ENCODE measurements around the gene NACA.

Gene NACA

DNA sequence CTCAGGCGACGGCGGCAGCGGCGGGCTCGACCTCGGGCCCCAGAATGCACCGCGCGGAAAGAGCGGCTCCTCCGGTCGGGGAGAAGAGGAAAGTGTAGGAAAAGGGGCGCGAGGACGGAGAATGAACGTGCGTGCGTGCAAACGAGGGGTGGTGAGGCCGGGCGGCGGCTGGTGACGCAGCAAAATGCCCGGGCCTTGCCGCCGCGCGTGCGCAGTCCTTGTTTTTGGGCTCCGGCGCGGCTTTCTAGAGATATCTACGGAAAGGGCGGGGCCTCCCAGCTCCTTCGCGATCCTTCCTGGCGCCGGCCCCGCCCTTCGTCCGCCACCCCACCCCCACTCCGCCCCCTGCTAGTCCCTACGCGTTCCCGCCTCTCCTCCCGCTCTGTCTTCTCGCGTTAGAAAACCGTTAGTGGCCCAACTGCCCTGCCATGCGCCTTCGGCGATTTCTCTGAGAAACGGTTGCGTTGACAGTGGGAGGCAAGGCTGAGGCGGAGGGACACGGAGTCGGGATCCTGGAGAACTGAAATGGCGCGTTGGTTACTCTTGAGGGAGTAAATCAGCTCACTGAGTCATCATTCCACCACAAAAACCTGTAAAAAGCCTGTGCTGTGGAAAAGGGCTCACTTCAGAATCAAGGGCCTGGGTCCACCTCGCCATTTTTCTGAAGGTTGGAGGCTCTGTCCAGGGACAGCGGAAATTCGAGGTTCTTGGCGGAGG is 36.8 kb downstream of the NACA start, which contains the start of gene PTGES3:
TSS of gene PTGES3 (minus strand) at position 156 of the 717 bp plus-strand sequence. CDS start 285 bp downstream, outside the sequence.
- DNase-seq (ENCODE audit: low read depth in 2 of 2), result peak; percentile 96

DNA sequence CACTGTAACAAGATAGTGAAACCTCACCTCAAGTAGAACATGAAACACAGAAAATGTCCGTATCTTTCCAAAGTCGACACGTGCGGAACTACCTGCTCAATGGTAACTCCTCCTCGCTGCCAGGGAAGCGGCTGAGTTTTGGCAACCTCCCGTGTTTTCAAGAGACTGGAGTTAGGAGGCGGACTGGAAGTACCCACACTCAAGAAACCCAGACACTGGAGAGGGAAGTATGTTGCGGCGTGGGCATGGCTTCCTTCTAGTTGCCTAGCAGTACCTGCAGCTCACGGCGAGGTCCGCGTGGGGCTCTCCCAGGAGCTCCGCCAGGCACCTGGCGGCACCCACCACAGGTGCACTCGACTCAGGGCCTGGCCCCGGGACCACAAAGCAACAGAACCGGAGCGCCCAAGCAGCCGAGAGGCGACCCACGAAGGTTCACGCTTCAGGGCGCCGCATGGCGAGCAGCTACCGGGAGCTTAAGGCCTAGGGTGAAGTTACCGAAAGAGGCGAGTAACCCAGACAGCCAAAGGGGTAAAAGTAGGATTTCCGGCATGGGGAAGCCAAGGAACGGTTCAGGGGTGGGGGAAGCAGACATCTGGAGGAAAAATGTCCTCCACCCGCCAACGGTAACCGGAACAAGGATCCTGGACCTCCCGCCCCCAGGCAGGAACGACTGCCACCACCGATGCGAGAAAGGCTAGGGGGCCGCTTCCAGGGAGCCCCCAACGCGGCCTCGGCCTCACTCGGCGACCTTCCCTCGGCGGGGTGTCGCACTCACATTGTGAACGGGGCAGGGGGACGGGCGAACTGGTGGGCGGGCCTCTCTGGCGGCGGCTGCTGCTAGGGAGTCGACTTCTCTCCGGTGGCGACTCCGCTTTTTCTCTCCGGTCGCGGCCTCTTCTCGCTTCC is 37.6 kb downstream of the NACA start:
- DNase-seq (ENCODE audit: low read depth in 2 of 2), result peak; percentile 47 to 49

DNA sequence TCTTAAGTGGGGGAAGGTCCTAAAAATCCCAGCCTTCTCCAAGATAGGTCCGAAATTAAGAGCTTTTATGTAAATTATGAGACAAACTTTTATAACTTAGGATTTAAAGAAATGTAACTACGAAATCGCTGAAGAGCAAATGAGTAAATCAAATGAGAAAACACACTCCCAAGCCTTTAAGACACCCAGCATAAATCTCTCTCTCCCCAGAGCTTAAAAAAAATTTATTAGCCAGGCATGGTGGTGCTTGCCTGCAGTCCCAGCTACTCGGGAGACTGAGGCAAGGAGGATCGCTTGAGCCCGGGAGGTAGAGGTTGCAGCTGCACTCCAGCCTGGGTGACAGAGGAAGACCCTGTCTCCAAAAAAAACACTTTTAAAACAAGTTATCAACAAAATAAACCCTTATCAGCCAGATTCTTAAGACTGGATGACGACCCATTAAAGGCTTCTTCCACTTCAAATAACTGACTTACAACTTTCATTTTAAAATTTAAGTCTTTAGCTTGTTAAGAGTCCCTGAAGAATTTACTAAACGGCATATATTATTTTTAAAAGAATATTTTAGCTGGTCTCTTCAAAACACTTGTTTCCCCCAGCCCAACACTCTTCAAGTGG is 40.2 kb downstream of the NACA start:
- DNase-seq (ENCODE audit: low read depth in 2 of 2), result no peak

DNA sequence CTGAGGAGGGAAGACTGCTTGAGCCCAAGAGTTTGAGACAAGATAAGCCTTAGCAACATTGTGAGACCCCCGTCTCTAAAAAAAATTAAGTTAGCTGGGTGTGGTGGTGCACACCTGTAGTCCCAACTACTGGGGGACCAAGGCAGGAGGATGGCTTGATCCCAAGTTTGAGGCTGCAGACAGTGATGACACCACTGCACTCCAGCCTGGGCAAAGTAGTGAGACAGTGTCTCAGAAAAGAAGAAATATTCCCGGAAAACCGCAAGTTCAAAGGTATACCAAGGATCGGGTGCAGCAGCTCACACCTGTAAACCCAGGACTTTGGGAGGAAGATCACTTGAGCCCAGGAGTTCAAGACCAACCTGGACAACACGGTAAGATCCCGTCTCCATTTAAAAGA is 42.8 kb downstream of the NACA start:
- DNase-seq (ENCODE audit: low read depth in 2 of 2), result no peak

DNA sequence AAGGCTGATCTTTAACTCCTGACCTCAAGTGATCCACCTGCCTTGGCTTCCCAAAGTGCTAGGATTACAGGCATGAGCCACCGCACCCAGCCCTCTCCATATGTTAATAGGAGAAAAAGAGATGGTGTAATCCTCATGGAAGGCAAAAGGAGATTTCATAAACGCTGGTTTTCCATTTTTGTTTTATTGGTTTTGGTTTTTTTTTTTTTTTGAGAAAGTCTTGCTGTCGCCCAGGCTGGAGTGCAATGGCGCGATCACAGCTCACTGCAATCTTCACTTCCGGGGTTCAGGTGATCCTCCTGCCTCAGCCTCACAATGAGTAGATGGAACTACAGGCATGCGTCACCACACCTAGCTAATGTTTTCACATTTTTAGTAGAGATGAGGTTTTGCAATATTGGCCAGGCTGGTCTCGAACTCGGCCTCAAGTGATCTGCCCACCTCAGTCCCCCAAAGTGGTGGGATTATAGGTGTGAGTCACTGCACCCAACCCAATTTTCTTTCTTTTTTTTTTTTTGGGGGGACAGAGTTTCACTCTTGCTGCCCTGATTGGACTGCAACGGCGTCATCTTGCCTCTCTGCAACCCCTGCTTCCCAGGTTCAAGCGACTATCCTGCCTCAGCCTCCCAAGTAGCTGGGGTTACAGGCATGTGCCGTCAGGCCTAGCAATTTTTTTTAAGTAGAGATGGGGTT is 45.1 kb downstream of the NACA start:
- no peak for DNase-seq (ENCODE audit: low read depth in 2 of 2)

DNA sequence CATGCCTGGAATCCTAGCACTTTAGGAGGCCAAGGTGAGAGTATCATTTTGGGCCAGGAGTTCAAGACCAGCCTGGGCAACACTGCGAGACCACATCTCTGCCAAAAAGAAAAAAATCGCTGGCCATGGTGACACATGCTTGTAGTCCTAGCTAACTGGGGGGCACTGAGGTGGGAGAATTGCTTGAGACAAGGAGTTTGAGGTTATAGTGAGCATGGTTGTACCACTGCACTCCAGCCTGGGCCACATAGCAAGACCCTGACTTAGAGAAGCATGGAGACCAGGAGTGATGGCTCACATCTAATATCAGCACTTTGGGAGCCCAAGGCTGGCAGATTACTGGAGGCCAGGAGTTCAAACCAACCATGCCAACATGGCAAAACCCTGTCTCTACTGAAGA is 46.2 kb downstream of the NACA start:
- DNase-seq (ENCODE audit: low read depth in 2 of 2), result no peak

DNA sequence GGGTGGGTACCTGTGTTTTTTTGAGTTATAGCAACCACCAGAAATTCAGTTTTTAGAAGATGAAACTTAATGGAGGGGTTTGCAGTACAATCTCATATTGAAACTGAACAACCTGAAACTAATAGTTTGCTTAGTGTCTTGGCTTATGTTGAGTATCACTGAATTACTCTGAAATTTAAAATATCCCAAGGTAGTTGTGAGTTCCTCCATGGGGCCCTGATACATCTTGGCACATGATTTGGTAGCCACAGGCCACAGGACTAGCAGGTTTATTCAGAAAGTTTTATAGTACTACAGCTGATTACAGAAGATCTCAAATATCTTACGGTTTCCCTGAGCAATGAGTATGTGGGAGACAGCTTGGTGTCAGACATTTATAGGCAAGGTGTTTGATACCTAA is 47.4 kb downstream of the NACA start:
- no peak for DNase-seq (ENCODE audit: low read depth in 2 of 2)

DNA sequence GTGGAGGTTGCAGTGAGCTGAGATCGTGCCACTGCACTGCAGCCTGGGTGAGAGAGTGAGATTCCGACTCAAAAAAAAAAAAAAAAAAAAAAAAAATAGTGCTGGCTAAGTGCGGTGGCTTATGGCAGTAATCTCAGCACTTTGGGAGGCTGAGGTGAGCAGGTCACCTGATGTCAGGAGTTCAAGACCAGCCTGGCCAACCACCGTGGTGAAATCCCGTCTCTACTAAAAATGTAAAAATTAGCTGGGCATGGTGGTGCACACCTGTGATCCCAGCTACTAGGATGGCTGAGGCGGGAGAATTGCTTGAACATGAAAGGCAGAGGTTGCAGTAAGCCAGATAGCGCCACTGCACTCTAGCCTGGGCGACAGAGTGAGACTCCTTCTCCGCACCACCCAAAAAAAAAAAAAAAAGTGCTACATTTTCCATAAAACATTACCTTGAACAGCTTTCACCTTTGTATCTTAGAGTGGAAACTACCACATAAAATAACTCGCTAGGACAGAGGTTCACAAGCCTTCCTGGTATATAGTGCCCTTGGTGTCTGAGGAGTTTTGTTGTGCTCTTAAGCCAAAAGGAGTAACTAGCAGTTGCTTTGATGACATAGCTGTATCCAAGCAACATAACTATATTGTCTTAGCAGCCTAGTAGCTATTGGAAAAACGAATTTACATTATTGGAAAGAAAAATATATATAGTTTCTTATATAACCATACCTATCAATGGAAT is 48.1 kb downstream of the NACA start:
- DNase-seq (ENCODE audit: low read depth in 2 of 2), result no peak

DNA sequence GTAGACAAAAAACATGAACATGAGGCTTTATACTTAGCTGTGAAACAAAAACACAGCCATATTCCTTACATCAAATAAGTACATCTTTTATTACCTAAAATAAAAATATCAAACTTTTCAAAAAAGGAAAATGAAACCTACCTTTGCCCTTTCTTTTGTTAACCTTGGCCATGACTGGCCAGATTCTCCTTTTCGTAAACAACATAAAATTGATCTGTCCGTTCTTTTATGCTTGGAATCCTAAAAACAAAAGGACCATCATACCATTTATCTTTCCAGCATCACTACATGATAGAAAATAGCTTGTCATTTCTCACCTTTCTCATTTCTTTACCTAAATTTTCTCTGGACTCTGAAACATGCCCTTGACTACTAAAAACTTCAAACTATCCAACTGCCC is 53.5 kb downstream of the NACA start:
- no peak for DNase-seq (ENCODE audit: low read depth in 2 of 2)

DNA sequence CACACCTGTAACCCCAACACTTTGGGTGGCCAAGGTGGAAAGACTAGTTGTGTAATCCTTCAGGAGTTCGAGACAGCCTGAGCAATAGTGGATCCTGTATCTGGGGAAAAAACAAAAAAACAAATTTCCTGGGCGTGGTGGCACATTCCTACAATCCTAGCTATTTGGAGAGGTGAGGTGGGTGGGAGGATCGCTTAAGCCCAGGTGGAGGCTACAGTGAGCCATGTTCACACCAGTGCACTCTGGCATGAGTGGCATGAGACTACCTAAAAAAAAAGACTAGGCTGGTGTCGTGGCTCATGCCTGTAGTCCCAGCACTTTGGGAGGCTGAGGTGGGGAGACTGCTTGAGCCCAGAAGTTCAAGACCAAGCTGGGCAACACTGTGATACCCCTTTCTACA is 54.3 kb downstream of the NACA start:
- DNase-seq (ENCODE audit: low read depth in 2 of 2), result no peak

DNA sequence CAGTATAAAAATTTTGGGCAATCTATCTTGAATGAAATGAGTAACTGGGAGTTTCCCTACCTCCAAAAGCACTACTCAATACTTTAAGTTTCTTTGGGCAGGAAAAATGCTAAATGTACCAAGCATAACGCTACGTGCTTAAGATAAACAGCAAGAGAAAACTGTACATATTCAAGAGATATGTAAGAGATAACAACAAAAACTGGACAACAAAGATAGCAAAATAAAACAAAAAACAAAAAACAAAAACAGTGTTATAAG is 57.0 kb downstream of the NACA start:
- no peak for DNase-seq (ENCODE audit: low read depth in 2 of 2)
